Purkinje cell (primary cell): ENCODE data around the gene SLC2A4RG. TPM values are rescaled to one million over a fixed set of nuclear protein-coding genes. Genes with fewer than 3 reads are reported as not detected.

Source experiments
- polyA plus RNA-seq: library from polyadenylated mRNA; unstranded; fragments of >200 nt; fragmentation: Nextera tagmentation; gene quantifications from 2 replicates; pipeline ENCODE4 v1.2.1, GENCODE V29; 2014

The SLC2A4RG gene
- 0.93 TPM in 1 of 2 replicates, not detected in the other for polyA plus RNA-seq

GRCh38 chr20:63739130-63740069 lies at the start of gene SLC2A4RG:
Gene SLC2A4RG (plus strand): TSS chr20:63739776. CDS start chr20:63739913, 137 bp downstream.

GRCh38 chr20:63696628-63697356 lies 42.8 kb upstream of the SLC2A4RG start, which contains the start of gene TNFRSF6B:
Gene TNFRSF6B (plus strand): TSS chr20:63696652. CDS start chr20:63696768, 116 bp downstream.

GRCh38 chr20:63707558-63708300 lies 31.8 kb upstream of the SLC2A4RG start, which contains the start of the genes ARFRP1 and ZGPAT:
Gene ARFRP1 (minus strand): TSS chr20:63707976. CDS start chr20:63707091, 885 bp downstream.
Gene ZGPAT (plus strand): TSS chr20:63708039. CDS start chr20:63708581, 542 bp downstream.

GRCh38 chr20:63735859-63736718 lies 3.5 kb upstream of the SLC2A4RG start, which contains the start of gene LIME1:
Gene LIME1 (plus strand): TSS chr20:63736664. CDS start chr20:63737550, 886 bp downstream.

Other genes starting within 250 kb of the SLC2A4RG start
- 13.6 and 15.1 TPM in 2 replicates for gene EEF1A2, start 240.7 kb upstream of the SLC2A4RG start, polyA plus RNA-seq
- 2.1 and 3.0 TPM in 2 replicates for gene PPDPF, start 219.0 kb upstream of the SLC2A4RG start, polyA plus RNA-seq
- gene PTK6, start 202.4 kb upstream of the SLC2A4RG start, polyA plus RNA-seq = not detected in 2 replicates
- not detected in 2 replicates for gene SRMS, start 192.0 kb upstream of the SLC2A4RG start, polyA plus RNA-seq
- not detected in 2 replicates for gene FNDC11, start 185.6 kb upstream of the SLC2A4RG start, polyA plus RNA-seq
- not detected in 2 replicates for gene HELZ2, start 165.5 kb upstream of the SLC2A4RG start, polyA plus RNA-seq
- gene GMEB2, start 112.7 kb upstream of the SLC2A4RG start, polyA plus RNA-seq = 0.35 and 1.3 TPM in 2 replicates
- 30.7 and 32.0 TPM in 2 replicates for gene STMN3, start 86.4 kb upstream of the SLC2A4RG start, polyA plus RNA-seq
- gene RTEL1, start 81.5 kb upstream of the SLC2A4RG start, polyA plus RNA-seq = 0.21 TPM in 1 of 2 replicates, not detected in the other
- not detected in 2 replicates for gene TNFRSF6B, start 43.1 kb upstream of the SLC2A4RG start, polyA plus RNA-seq
- 1.7 and 5.3 TPM in 2 replicates for gene ARFRP1, start 31.8 kb upstream of the SLC2A4RG start, polyA plus RNA-seq
- 0.38 and 0.73 TPM in 2 replicates for gene ZGPAT, start 31.7 kb upstream of the SLC2A4RG start, polyA plus RNA-seq
- gene LIME1, start 3.1 kb upstream of the SLC2A4RG start, polyA plus RNA-seq = not detected in 2 replicates
- gene ZBTB46, start 91.5 kb downstream of the SLC2A4RG start, polyA plus RNA-seq = 2.8 and 6.3 TPM in 2 replicates
- not detected in 2 replicates for gene ABHD16B, start 121.7 kb downstream of the SLC2A4RG start, polyA plus RNA-seq
- gene TPD52L2, start 125.5 kb downstream of the SLC2A4RG start, polyA plus RNA-seq = 7.6 and 9.1 TPM in 2 replicates
- gene DNAJC5, start 155.3 kb downstream of the SLC2A4RG start, polyA plus RNA-seq = 8.3 and 9.6 TPM in 2 replicates
- gene UCKL1, start 216.6 kb downstream of the SLC2A4RG start, polyA plus RNA-seq = 3.1 and 5.6 TPM in 2 replicates
- 0.05 and 0.06 TPM in 2 replicates for gene ZNF512B, start 230.2 kb downstream of the SLC2A4RG start, polyA plus RNA-seq
- gene SAMD10, start 239.9 kb downstream of the SLC2A4RG start, polyA plus RNA-seq = 0.25 and 0.73 TPM in 2 replicates
- gene PRPF6, start 241.4 kb downstream of the SLC2A4RG start, polyA plus RNA-seq = 11.7 and 17.3 TPM in 2 replicates